ENCODE data around the gene TMOD4. TPM values are rescaled to one million over a fixed set of nuclear protein-coding genes. Genes with fewer than 3 reads are reported as not detected.

The TMOD4 gene
- total RNA-seq, 1 experiment from 2014 or later, result 0.79 TPM

DNA sequence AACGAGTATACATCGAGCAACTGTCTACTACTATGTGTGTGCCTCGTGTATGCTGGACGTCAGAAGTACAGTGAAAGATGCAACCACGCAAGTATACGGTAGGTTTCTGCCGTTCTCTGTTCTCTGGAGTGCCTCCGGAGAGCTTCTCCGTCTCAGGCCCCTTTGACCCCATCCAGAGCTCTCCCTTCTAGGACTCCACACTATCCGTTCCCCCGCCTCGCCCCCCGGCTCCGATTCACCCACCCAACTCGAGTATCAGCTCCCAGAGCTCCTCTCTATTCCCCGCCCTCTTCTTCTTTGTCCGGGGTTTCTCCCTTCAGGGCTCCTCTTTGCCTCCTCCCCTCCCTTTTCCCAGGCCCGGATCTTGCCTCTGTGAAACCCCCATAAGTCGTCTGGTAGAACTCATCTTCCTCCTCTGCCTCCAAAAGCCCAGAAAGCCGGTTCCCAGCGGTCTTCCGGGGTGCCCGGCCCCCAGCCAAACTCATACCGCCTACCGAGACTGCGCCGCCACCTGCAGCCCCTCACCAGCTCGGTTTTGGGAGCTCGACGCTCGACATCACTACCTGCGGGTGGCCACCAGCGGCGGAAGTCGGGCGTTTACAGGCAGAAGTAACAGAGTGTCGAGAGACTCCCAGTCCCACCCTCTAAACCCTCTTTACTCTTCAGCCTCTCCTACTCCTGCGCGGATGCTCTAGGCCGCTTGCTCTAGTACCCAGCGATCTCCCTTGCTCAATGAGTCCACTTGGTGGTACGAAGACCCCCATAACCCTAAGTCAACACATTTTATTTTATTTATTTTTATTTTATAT lies 14.1 kb upstream of the TMOD4 start, which contains the start of gene VPS72:
Gene VPS72 (minus strand): TSS at position 561 of the 809 bp plus-strand sequence. CDS start 76 bp downstream, at position 485.
- H3K4me1 Mint-ChIP-seq, result peaks cover 9% of the 10 kb centered on the region
- H3K4me3 Mint-ChIP-seq, result peak within 1 kb of the TSS; percentile 99
- ATAC-seq, result peak; percentile 93
- H3K27me3 Mint-ChIP-seq (ENCODE audit: low read depth), result no peaks in the 10 kb centered on the region; the same call in 1 of the 2 replicates
- DNase-seq (ENCODE audit: low spot score), result peak; percentile 83
- ChIA-PET POLR2A (interaction anchor here (0.7 to 1.0 kb wide), 8 partner anchors 9 to 141 kb away, joined by 3 to 6 read pairs (median 4); partner anchors contain the start of genes PIP5K1A and SCNM1), CTCF (interaction anchor here (0.6 to 3.1 kb wide), 14 partner anchors 14 to 151 kb away, joined by 3 to 24 read pairs (median 4); partner anchors contain the start of genes C1orf56, GABPB2, PSMD4 and TMOD4)
- H3K36me3 Mint-ChIP-seq, result peaks cover 12% of the 10 kb centered on the region
- no peaks in the 10 kb centered on the region for H3K9me3 Mint-ChIP-seq
- peak within 1 kb of the TSS; percentile 97 for H3K27ac Mint-ChIP-seq
- TF ChIP-seq MYBL2 (CRISPR knock-in tag; IDR thresholded peaks at IDR 0.05) (no peak), ZSCAN18 (CRISPR knock-in tag; IDR thresholded peaks at IDR 0.05) (no peak), ATF3 (CRISPR knock-in tag; conservative IDR thresholded peaks at IDR 0.05) (no peak), ZNF263 (CRISPR knock-in tag; IDR thresholded peaks at IDR 0.05; ENCODE audit: low read depth) (no peak), TEAD1 (CRISPR knock-in tag; IDR thresholded peaks at IDR 0.05) (peak; percentile 75), CBFB (CRISPR knock-in tag; IDR thresholded peaks at IDR 0.05; ENCODE audit: low read depth) (no peak), FOXJ3 (CRISPR knock-in tag; IDR thresholded peaks at IDR 0.05; ENCODE audit: borderline replicate concordance) (no peak), GTF2I (CRISPR knock-in tag; conservative IDR thresholded peaks at IDR 0.05) (no peak), NR2C2 (CRISPR knock-in tag; IDR thresholded peaks at IDR 0.05) (no peak), MXD4 (CRISPR knock-in tag; IDR thresholded peaks at IDR 0.05; ENCODE audit: borderline replicate concordance) (no peak), ZNF121 (CRISPR knock-in tag; IDR thresholded peaks at IDR 0.05) (no peak), GRHL2 (CRISPR knock-in tag; IDR thresholded peaks at IDR 0.05; ENCODE audit: insufficient replicate concordance, severe bottlenecking) (no peak), EMX1 (CRISPR knock-in tag; IDR thresholded peaks at IDR 0.05) (no peak), SOX15 (CRISPR knock-in tag; IDR thresholded peaks at IDR 0.05) (no peak), ETV6 (CRISPR knock-in tag; IDR thresholded peaks at IDR 0.05) (peak; percentile 95), FOXK1 (CRISPR knock-in tag; IDR thresholded peaks at IDR 0.05) (peak; percentile 85; the same call in 1 of the 2 replicates), E2F4 (CRISPR knock-in tag; IDR thresholded peaks at IDR 0.05; ENCODE audit: borderline replicate concordance, low read depth) (no peak), E2F1 (CRISPR knock-in tag; IDR thresholded peaks at IDR 0.05) (no peak), NFE2L1 (CRISPR knock-in tag; IDR thresholded peaks at IDR 0.05) (no peak; the same call in 1 of the 2 replicates), ATF1 (CRISPR knock-in tag; IDR thresholded peaks at IDR 0.05) (no peak), ZBTB43 (CRISPR knock-in tag; IDR thresholded peaks at IDR 0.05) (no peak), ZNF416 (CRISPR knock-in tag; IDR thresholded peaks at IDR 0.05) (no peak), E2F5 (CRISPR knock-in tag; IDR thresholded peaks at IDR 0.05) (no peak)
- TF ChIP-seq, protein P1, sequence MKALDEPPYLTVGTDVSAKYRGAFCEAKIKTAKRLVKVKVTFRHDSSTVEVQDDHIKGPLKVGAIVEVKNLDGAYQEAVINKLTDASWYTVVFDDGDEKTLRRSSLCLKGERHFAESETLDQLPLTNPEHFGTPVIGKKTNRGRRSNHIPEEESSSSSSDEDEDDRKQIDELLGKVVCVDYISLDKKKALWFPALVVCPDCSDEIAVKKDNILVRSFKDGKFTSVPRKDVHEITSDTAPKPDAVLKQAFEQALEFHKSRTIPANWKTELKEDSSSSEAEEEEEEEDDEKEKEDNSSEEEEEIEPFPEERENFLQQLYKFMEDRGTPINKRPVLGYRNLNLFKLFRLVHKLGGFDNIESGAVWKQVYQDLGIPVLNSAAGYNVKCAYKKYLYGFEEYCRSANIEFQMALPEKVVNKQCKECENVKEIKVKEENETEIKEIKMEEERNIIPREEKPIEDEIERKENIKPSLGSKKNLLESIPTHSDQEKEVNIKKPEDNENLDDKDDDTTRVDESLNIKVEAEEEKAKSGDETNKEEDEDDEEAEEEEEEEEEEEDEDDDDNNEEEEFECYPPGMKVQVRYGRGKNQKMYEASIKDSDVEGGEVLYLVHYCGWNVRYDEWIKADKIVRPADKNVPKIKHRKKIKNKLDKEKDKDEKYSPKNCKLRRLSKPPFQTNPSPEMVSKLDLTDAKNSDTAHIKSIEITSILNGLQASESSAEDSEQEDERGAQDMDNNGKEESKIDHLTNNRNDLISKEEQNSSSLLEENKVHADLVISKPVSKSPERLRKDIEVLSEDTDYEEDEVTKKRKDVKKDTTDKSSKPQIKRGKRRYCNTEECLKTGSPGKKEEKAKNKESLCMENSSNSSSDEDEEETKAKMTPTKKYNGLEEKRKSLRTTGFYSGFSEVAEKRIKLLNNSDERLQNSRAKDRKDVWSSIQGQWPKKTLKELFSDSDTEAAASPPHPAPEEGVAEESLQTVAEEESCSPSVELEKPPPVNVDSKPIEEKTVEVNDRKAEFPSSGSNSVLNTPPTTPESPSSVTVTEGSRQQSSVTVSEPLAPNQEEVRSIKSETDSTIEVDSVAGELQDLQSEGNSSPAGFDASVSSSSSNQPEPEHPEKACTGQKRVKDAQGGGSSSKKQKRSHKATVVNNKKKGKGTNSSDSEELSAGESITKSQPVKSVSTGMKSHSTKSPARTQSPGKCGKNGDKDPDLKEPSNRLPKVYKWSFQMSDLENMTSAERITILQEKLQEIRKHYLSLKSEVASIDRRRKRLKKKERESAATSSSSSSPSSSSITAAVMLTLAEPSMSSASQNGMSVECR (CRISPR knock-in tag; IDR thresholded peaks at IDR 0.05; ENCODE audit: borderline replicate concordance), result peak; percentile 59; the same call in 1 of the 2 replicates
- TF ChIP-seq, protein P2, sequence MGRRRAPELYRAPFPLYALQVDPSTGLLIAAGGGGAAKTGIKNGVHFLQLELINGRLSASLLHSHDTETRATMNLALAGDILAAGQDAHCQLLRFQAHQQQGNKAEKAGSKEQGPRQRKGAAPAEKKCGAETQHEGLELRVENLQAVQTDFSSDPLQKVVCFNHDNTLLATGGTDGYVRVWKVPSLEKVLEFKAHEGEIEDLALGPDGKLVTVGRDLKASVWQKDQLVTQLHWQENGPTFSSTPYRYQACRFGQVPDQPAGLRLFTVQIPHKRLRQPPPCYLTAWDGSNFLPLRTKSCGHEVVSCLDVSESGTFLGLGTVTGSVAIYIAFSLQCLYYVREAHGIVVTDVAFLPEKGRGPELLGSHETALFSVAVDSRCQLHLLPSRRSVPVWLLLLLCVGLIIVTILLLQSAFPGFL (CRISPR knock-in tag; IDR thresholded peaks at IDR 0.05; ENCODE audit: borderline replicate concordance), result no peak
